ENCODE results near the gene RPUSD3. TPM values are rescaled to one million over a fixed set of nuclear protein-coding genes. Genes with fewer than 3 reads are reported as not detected.

RPUSD3 gene
- total and polyA plus RNA-seq, 10 donors: 21.3 to 41.7 (median 30.0) TPM

GRCh38 chr3:9820946-9821345 is 22.9 kb downstream of the RPUSD3 start:
- no peaks in the 10 kb centered on the region for H3K9me3 ChIP-seq
- no peak overlapping the region for H3K4me3 ChIP-seq
- no peaks in the 10 kb centered on the region for H3K4me1 ChIP-seq
- peaks cover 0 to 72% (median 0%) of the 10 kb centered on the region in 6 donors for H3K36me3 ChIP-seq
- TF ChIP-seq POLR2A (IDR thresholded peaks at IDR 0.05) (no peak), POLR2AphosphoS5 (IDR thresholded peaks at IDR 0.05) (no peak), CTCF (IDR thresholded peaks at IDR 0.05 in 8 of 11, conservative IDR thresholded peaks at IDR 0.05 in 3 of 11) (no peak)
- no peak overlapping the region for H3K27ac ChIP-seq
- H3K27me3 ChIP-seq (replicated peaks in 1 of 7): no peaks in the 10 kb centered on the region
- 78 to 96% (median 88%) methylated on average over 2 of the region's 2 CpGs for WGBS, 5 donors
- no peak for DNase-seq
- intact Hi-C loops (cut with DNase I; ENCODE audit: low total_unique reads): no loop called here

GRCh38 chr3:9820543-9820942 is 23.3 kb downstream of the RPUSD3 start:
- 89 to 94% (median 93%) methylated on average over 12 of the region's 12 CpGs for WGBS, 5 donors
- Histone ChIP-seq H3K27ac (no peak overlapping the region), H3K27me3 (replicated peaks in 1 of 7) (no peaks in the 10 kb centered on the region), H3K9me3 (no peaks in the 10 kb centered on the region), H3K36me3 (peaks cover 0 to 72% (median 0%) of the 10 kb centered on the region in 6 donors), H3K4me3 (no peak overlapping the region), H3K4me1 (no peaks in the 10 kb centered on the region)
- DNase-seq: no peak
- TF ChIP-seq POLR2A (IDR thresholded peaks at IDR 0.05) (no peak), POLR2AphosphoS5 (IDR thresholded peaks at IDR 0.05) (no peak), CTCF (IDR thresholded peaks at IDR 0.05 in 8 of 11, conservative IDR thresholded peaks at IDR 0.05 in 3 of 11) (no peak)
- intact Hi-C loops (cut with DNase I; ENCODE audit: low total_unique reads): no loop called here

- no peak overlapping the region for H3K27ac ChIP-seq
- DNase-seq: no peak
- H3K27me3 ChIP-seq (replicated peaks in 1 of 7): no peaks in the 10 kb centered on the region
- no peak overlapping the region for H3K4me3 ChIP-seq
- intact Hi-C loops (cut with DNase I; ENCODE audit: low total_unique reads): no loop called here
- H3K36me3 ChIP-seq: peaks cover 0 to 82% (median 0%) of the 10 kb centered on the region in 6 donors
- TF ChIP-seq POLR2A (IDR thresholded peaks at IDR 0.05) (no peak), CTCF (IDR thresholded peaks at IDR 0.05 in 8 of 11, conservative IDR thresholded peaks at IDR 0.05 in 3 of 11) (no peak), POLR2AphosphoS5 (IDR thresholded peaks at IDR 0.05) (no peak)
- 84 to 97% (median 95%) methylated on average over 6 to 7 of the region's 7 CpGs for WGBS, 5 donors
- no peaks in the 10 kb centered on the region for H3K4me1 ChIP-seq
- no peaks in the 10 kb centered on the region for H3K9me3 ChIP-seq
Observed at GRCh38 chr3:9818666-9819335, 25.0 kb downstream of the RPUSD3 start.

- H3K27ac ChIP-seq: no peak overlapping the region
- H3K27me3 ChIP-seq (replicated peaks in 1 of 7): no peaks in the 10 kb centered on the region
- no peaks in the 10 kb centered on the region for H3K4me1 ChIP-seq
- TF ChIP-seq POLR2A (IDR thresholded peaks at IDR 0.05): no peak
- TF ChIP-seq POLR2AphosphoS5 (IDR thresholded peaks at IDR 0.05): no peak
- no peak for TF ChIP-seq CTCF (IDR thresholded peaks at IDR 0.05 in 8 of 11, conservative IDR thresholded peaks at IDR 0.05 in 3 of 11)
- intact Hi-C loops (cut with DNase I; ENCODE audit: low total_unique reads): no loop called here
- no peaks in the 10 kb centered on the region for H3K9me3 ChIP-seq
- no peak overlapping the region for H3K4me3 ChIP-seq
- DNase-seq: no peak
- WGBS, 5 donors: 82 to 93% (median 84%) methylated on average over 6 of the region's 6 CpGs
- H3K36me3 ChIP-seq: peaks cover 0 to 91% (median 0%) of the 10 kb centered on the region in 6 donors
Observed at GRCh38 chr3:9817436-9817835, 26.4 kb downstream of the RPUSD3 start.

Measured in spleen (tissue), 11 donors.